Uterus (tissue), 4 donors: ENCODE results near the gene RASSF8. TPM values are rescaled to one million over a fixed set of nuclear protein-coding genes. Genes with fewer than 3 reads are reported as not detected.

Source experiments
- DNase-seq, 2 donors: peaks; one replicate each; pipeline ENCODE4 v3.0.0-alpha.2; 2019 to 2020
- H3K27ac ChIP-seq, 2 donors: fragments of 200-600 bp; sonication (generic); 1 replicate in 1 of 2; 2 replicates in 1 of 2; pipeline ENCODE4 v1.5.1; 2016 to 2018
- H3K27me3 ChIP-seq, 2 donors: fragments of 200-600 bp; sonication (generic); one replicate each; pipeline ENCODE4 v1.5.1; 2018 to 2019; ENCODE audit warnings: control low read depth in 1 of 2
- H3K36me3 ChIP-seq, 2 donors: fragments of 200-600 bp; sonication (generic); one replicate each; pipeline ENCODE4 v1.5.1; 2019; ENCODE audit warnings: control low read depth in 1 of 2
- H3K4me1 ChIP-seq, 2 donors: fragments of 200-600 bp; sonication (generic); one replicate each; pipeline ENCODE4 v1.5.1; 2018 to 2019; ENCODE audit warnings: control low read depth in 1 of 2
- H3K4me3 ChIP-seq, 2 donors: fragments of 200-600 bp; sonication (generic); 1 replicate in 1 of 2; 2 replicates in 1 of 2; pipeline ENCODE4 v1.5.1; 2018 to 2019; ENCODE audit warnings: mild to moderate bottlenecking in 1 of 2
- H3K9me3 ChIP-seq, 2 donors: fragments of 200-600 bp; sonication (generic); one replicate each; pipeline ENCODE4 v1.5.1; 2019; ENCODE audit warnings: control low read depth in 1 of 2
- POLR2A ChIP-seq, 2 donors: fragments of 450-650 bp; IDR thresholded peaks; one replicate each; pipeline ENCODE4 v1.6.1; 2016; ENCODE audit warnings: antibody characterized with exemption in 2 of 2, mild to moderate bottlenecking in 1 of 2, moderate library complexity in 1 of 2
- intact Hi-C: fragments of 100-400 bp; cut with DNase I; formaldehyde crosslinking; loops from one replicate; pipeline ENCODE4 v1.15.1; 2023; ENCODE audit warnings: low total_unique reads
- total RNA-seq, 4 donors: library from RNA; depleted of rRNA in 3 of 4; stranded (reverse); fragments of >200 nt in 3 of 4; gene quantifications; one replicate each; pipeline versions ENCODE4 v1.1.0 to v1.2.4, GENCODE V29; 2014 to 2023
- TF ChIP-seq, protein P1 (sequence below), 4 experiments: fragments of 200-600 bp in 2 of 4; fragments of 450-650 bp in 2 of 4; sonication (generic) in 2 of 4; IDR thresholded peaks; one replicate each; pipeline ENCODE4 v1.5.1; 2016 to 2019; ENCODE audit warnings: antibody characterized with exemption in 4 of 4, mild to moderate bottlenecking in 2 of 4, moderate library complexity in 1 of 4
- donor health status: DM: yes; HTN: yes; CAD: no.

The RASSF8 gene
- total RNA-seq, 4 donors from 2014 or later = 54.1 to 174 (median 119) TPM

DNA sequence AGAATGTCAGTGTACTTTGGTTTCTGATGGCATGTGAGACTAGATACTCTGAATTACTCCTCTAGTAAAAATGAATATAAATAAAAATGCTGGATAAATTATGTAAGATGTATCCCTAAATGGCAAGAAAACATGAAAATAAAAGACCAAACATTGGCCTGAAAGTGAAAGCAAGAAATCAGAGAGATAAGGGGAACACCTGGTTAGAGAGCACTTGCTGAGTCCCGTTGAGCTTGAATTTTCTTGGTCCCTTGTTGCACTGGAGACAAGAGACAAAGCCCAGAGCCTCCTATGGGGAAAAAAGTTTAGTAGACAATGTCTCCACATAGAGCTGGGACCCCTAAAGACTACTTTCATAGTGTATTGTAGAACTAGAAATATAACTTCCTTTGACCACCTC is 23.9 kb downstream of the RASSF8 start:
- H3K36me3 ChIP-seq = no peaks in the 10 kb centered on the region
- H3K9me3 ChIP-seq = no peaks in the 10 kb centered on the region
- H3K4me3 ChIP-seq = no peak overlapping the region
- TF ChIP-seq, protein P1, sequence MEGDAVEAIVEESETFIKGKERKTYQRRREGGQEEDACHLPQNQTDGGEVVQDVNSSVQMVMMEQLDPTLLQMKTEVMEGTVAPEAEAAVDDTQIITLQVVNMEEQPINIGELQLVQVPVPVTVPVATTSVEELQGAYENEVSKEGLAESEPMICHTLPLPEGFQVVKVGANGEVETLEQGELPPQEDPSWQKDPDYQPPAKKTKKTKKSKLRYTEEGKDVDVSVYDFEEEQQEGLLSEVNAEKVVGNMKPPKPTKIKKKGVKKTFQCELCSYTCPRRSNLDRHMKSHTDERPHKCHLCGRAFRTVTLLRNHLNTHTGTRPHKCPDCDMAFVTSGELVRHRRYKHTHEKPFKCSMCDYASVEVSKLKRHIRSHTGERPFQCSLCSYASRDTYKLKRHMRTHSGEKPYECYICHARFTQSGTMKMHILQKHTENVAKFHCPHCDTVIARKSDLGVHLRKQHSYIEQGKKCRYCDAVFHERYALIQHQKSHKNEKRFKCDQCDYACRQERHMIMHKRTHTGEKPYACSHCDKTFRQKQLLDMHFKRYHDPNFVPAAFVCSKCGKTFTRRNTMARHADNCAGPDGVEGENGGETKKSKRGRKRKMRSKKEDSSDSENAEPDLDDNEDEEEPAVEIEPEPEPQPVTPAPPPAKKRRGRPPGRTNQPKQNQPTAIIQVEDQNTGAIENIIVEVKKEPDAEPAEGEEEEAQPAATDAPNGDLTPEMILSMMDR (IDR thresholded peaks at IDR 0.05) = no peak
- no peaks in the 10 kb centered on the region for H3K27me3 ChIP-seq
- H3K27ac ChIP-seq = peak overlapping the region; percentile 78 to 80
- H3K4me1 ChIP-seq = peaks cover 19 to 21% of the 10 kb centered on the region in 2 donors
- DNase-seq = no peak
- intact Hi-C loops = no loop called here

DNA sequence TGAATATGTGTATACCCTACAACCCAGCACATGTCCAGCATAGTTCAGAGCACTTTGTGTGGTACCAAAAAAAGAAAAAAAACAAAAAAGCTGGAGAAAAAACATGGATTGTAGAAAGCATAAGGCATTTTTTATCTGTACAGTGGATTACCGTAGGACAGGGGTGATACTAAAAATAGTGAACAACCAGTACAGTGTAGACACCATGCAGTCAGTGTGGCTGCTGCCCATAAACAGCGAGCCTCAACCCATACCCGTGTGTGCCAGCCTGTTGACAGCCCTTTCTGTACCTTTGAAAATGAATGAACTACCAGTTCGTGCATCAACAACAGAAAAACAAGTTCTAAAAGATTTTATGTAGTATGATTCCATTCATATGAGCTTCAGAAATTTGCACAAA is 25.1 kb downstream of the RASSF8 start:
- Histone ChIP-seq H3K4me1 (peaks cover 9 to 17% of the 10 kb centered on the region in 2 donors), H3K27me3 (no peaks in the 10 kb centered on the region), H3K27ac (peak overlapping the region; percentile 78 to 80), H3K4me3 (no peak overlapping the region), H3K9me3 (no peaks in the 10 kb centered on the region), H3K36me3 (no peaks in the 10 kb centered on the region)
- DNase-seq = no peak
- no peak for TF ChIP-seq POLR2A (IDR thresholded peaks at IDR 0.05)
- TF ChIP-seq, protein P1 (IDR thresholded peaks at IDR 0.05) = no peak
- intact Hi-C loops = no loop called here

DNA sequence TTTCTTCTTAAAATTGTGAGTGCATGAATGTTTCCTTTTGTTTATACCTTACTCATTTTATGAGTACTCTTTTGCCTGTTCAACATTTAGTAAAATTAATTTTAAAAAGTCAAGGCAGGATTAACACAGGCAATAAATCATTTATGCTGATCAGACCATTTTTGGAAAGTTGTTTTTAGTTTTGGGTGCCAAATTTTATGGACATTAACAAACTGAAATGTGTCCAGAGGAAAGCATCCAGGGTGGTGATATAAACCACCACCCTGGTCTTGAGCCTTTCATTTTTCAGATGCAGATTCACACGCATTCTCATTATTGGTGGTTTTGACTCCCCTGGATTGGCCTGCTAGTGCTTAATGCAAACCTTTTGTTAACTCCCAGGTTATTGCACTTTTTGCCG is 26.3 kb downstream of the RASSF8 start:
- Histone ChIP-seq H3K9me3 (no peaks in the 10 kb centered on the region), H3K4me1 (peaks cover 4 to 19% of the 10 kb centered on the region in 2 donors), H3K4me3 (no peak overlapping the region), H3K36me3 (no peaks in the 10 kb centered on the region), H3K27ac (peak overlapping the region; percentile 78 to 80), H3K27me3 (no peaks in the 10 kb centered on the region)
- no peak for TF ChIP-seq POLR2A (IDR thresholded peaks at IDR 0.05)
- TF ChIP-seq, protein P1 (IDR thresholded peaks at IDR 0.05) = no peak
- no peak for DNase-seq
- intact Hi-C loops = no loop called here

- intact Hi-C loops = no loop called here
- Histone ChIP-seq H3K27me3 (no peaks in the 10 kb centered on the region), H3K36me3 (no peaks in the 10 kb centered on the region), H3K27ac (peak overlapping the region; percentile 78 to 80), H3K4me3 (no peak overlapping the region), H3K9me3 (no peaks in the 10 kb centered on the region), H3K4me1 (peaks cover 4 to 19% of the 10 kb centered on the region in 2 donors)
- DNase-seq = no peak
- TF ChIP-seq, protein P1 (IDR thresholded peaks at IDR 0.05) = no peak
- TF ChIP-seq POLR2A (IDR thresholded peaks at IDR 0.05) = no peak
Observed at GRCh38 chr12:25985316-25986175, 27.1 kb downstream of the RASSF8 start.

DNA sequence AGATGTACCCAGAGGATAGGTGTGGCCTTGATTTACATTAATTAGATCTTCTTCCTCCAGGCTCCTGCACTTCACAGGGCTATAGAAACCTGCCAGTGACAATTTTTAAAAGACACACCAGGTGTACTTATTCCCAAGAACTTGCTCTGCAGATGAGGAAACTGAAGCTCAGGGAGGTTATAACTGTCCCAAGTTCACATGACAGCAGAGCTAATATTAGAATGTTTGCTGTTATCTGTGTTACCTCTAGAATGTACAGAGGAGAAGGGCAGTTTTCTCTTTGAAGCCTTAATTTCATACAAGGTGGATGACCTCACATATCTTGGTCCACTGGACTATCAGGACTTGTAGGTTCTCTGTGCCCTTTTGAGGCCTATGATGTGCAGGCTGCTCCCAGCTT is 27.7 kb downstream of the RASSF8 start:
- Histone ChIP-seq H3K27ac (peak overlapping the region; percentile 78 to 80), H3K4me3 (no peak overlapping the region), H3K4me1 (peaks cover 2 to 14% of the 10 kb centered on the region in 2 donors), H3K9me3 (no peaks in the 10 kb centered on the region), H3K36me3 (no peaks in the 10 kb centered on the region), H3K27me3 (no peaks in the 10 kb centered on the region)
- no peak for DNase-seq
- intact Hi-C loops = no loop called here
- TF ChIP-seq POLR2A (IDR thresholded peaks at IDR 0.05) = no peak
- TF ChIP-seq, protein P1 (IDR thresholded peaks at IDR 0.05) = no peak
